Measurements from ENCODE around the gene SGCG.
"Not testable (repeated sequence)": the region's sequence is repeated elsewhere in the genome, so short reads cannot be mapped to it uniquely, and the experiment has no call there.

SGCG gene

DNA sequence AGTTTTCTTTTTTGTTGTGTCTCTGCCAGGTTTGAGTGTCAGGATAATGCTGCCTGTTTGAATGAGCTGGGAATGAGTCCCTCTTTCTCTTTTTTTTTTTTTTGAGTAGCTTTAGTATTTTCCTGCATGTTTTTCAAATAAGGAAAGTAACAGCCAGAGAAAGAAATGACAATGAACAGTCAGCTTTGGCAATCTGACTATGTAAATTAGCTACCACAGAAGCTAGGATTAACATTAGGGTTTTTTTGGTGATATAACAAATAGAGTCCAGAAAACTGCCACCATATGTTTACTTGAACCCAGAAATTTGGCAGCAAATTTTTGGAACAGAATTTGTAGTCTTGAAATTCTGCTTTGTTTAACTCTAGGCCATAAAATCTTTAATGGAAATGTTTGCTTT, 50.5 kb downstream of the SGCG start:
- no peak for DNase-seq

DNA sequence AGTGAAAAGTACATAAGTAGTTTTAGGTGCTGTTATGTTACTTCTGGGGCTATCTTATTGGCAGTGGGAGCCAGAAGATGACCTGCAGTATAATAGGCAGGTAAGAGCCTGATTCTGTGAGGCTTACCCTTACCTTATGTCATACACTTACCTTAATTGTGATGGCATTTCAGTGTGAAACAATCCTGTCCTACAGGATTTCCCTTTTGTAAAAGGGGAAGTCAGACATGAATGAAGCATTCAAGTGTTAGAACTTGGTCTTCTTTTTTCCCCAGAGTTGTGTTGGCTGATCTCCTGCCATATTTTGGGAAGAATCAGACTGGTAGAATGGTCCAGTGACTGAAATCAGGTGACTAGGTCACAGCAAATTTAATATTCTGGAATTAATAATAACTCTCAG, 55.2 kb downstream of the SGCG start:
- DNase-seq = no peak

DNA sequence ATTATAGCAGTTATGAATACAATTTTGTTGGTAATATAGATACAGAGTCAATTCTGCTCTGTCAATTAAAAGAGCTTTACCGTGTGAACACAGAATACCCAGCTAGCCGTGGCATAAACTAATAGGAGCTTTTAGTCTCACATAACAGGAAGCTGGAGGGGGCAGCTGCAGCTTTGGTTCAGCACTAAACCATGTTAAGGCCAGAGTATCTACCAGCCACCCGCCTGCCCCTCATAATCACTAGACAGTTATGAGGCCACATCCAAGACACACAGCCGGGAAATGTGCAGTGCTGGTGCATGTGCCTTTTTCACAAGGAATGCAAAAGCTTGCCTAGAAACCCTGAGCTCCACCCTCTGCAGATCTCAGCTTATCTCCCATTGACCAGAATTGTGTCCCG, 62.3 kb downstream of the SGCG start:
- no peak for DNase-seq

DNA sequence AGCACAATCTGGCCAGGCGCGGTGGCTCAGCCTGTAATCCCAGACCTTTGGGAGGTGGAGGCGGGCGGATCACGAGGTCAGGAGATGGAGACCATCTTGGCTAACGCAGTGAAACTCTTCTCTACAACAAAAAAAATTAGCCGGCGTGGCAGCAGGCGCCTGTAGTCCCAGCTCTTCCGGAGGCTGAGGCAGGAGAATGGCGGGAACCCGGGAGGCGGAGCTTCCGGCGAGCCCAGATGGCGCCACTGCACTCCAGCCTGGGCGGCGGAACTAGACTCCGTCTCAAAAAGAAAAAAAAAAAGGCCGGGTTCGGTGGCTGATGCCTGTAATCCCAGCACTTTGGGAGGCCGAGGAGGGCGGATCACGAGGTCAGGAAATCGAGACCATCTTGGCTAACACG, 67.6 kb downstream of the SGCG start:
- not testable (repeated sequence) for DNase-seq

DNA sequence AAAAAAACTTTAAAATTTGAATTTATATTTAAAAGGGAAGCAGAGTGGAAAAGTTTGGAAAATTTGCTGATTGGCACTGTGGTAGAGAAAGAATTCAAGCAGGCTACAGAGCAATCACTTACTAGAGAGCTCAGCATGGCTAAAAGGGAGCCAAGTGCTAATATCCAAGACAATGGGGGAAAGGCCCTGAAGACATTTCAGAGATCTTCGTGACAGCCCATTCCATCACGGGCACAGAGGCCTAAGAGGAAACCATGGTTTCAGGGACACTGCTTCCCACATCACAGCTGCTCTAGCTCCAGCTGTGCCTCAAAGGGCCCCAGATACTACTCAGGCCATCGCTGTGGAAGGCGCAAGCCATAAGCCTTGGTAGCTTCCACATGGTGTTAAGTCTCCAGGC, 73.7 kb downstream of the SGCG start:
- no peak for DNase-seq

DNA sequence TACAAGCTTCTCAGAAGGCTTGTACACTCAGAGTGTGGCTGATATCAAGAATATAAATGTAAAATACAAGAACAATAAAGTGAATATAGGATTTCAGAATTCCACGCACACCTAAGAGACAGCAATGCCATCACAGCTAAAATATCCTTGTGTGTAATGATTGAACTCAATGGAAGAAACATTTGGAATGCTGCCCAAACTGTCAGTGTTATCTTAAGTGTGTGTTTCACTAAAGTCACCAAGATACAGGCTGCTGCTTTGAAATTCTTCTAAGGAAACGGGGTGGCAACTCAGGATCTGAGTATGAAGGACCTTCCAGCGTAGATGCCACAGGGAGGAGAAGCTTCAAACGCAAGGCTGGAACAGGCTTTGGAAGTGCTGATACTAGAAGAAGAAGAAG, 86.8 kb downstream of the SGCG start:
- DNase-seq = no peak

DNA sequence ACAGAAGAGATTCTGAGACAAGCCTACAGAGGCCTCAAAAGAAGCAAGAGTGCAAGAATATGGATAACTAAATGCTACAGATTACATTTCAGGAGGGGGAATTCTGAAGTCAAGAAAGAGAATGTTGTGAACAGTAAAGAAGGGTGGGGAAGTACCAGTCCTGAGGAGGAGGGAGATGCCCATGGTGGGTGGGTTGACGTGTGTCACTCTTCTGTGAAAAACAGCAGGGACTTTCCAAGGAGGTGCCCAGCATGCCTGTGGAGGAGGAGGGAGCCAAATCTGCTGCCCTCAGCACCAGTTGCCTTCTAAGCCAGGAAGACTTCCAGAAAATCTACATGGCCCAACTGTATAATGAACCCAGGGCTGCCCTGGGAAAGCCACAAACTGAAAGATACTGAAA, 87.7 kb downstream of the SGCG start:
- peak; percentile 38 for DNase-seq

DNA sequence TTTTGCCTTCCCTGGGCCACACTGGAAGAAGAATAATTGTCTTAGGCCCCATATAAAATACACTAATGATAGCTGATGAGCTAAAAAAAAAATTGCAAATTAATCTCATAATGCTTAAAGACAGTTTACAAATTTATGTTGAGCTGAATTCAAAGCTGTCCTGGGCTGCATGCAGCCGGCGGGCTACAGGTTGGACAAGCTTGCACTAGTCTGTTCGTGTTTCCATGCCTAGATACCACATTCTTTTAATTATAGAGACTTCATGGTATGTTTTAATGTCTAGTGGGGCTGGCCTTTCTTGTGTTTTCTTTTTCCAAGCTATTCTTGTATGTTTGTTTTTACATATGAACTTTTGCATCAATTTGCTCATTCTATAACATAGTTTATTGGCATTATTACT, 90.6 kb downstream of the SGCG start:
- DNase-seq = no peak

DNA sequence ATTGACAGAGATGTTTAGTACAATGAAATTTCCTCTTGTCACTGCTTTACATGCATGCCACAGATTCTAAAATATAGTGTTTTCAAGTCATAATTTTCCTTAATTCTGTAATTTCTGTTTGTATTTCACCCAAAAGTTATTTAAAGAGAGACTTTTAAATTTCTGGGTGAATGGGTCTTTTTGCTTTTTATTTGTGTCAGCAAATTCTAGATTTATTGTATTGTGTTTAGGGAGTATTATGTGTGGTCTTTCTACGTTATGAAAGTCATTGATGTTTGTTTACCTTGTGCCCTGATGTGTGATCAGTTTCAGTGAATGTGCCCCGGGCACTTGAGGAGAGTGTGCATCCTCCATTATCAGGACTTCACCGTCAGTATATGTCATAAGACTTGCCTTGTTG, 92.7 kb downstream of the SGCG start:
- DNase-seq = no peak

DNA sequence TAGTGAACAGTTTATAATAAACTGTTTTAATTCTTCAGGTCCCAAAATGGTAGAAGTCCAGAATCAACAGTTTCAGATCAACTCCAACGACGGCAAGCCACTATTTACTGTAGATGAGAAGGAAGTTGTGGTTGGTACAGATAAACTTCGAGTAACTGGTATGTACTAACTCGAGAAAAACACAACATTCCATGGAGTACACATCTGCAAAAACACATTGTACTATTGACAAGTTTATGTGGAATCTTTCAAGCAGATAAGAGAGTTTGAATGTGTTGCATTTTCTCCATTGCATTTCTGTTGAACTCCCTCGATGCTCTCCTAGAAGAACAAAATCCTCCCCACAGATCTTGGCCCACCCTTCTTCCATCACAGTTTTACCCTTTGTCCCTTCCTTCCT, 98.5 kb downstream of the SGCG start:
- no peak for DNase-seq

DNA sequence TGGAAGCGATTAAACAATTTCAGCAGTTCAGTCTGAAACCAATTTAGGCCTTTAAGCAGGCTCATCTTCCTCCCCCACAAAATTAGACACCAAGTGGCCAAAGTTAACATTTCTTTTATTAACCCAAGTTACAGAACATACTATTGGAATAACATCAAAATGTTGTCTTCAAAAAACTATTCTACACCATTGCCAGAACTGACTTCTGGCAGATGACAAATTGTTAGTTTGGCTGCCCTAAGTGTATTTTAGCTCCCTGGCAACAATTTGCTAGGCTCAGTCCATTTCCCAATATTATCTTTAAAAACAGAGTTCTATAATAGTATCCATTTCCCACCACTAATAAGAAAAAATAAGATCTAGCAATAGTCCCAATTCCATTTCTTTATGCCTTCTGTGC, 107.8 kb downstream of the SGCG start:
- no peak for DNase-seq

DNA sequence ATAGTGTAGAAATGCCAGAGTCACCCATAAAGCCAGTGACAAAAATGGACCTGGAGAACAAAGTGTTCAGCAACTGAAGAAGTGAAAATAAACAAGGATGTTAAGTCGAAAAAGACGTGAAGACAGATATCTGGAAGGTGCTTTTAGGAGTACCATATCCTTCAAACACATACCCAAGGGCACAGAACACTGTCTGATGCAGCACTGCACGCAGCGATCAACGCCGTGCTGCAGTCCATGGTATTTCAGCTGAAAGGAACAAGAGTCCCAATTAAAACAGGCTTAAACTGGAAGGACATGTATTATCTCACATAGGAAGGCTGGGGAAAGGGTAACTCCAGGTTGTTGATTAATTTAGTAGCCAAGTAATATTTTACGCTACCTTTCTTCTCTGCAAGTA, 108.2 kb downstream of the SGCG start:
- DNase-seq = no peak

DNA sequence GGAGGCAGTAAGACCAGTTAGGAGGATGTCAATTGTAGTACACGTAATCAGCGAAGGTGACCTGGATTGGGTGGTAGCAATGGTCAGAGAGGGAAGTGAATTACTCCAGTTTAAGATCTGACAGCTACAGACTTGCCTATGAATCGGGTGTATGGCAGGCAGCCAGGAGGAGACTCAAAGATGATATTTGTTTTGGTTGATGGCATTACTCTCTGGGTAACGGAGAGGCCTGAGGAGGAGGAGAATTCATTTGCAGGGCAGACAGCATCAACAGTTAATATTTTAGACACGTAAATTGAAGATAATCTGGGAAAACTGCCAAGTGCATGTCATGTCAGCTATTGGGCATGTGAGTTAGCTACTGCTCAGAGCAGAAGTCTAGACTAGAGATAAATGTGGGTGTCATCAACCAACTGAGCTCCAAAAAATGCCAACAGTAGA, 109.2 kb downstream of the SGCG start:
- no peak for DNase-seq

DNA sequence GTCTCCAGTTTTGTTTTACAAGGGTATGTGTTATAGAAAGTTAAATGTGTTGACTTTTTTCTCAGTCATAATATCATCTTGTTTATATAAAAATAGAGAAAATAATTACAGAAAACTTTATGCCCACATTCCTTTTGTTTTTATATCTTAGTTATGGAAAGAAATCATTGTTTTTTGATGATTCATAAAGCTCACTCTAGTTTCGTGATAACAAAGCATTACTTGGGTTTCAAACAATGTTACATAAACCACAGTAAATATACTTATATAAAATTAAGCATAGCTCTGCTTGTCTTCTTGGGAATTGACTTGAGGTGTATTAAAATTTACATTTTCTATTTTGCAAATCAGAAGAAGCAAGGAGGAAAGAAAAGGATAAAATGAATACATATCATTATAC, 111.8 kb downstream of the SGCG start:
- DNase-seq = no peak

DNA sequence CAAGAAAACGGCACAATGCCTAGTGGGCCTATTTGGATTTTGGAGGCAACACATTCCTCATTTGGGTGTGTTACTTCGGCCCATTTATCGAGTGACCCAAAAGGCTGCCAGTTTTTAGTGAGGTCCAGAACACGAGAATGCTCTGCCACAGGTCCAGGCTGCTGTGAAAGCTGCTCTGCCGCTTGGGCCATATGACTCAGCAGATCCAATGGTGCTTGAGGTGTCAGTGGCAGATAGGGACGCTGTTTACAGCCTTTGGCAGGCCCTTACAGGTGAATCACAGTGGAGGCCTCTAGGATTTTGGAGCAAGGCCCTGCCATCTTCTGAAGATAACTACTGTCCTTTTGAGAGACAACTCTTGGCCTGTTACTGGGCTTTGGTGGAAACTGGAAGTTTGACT, 134.1 kb downstream of the SGCG start:
- not testable (repeated sequence) for DNase-seq

DNA sequence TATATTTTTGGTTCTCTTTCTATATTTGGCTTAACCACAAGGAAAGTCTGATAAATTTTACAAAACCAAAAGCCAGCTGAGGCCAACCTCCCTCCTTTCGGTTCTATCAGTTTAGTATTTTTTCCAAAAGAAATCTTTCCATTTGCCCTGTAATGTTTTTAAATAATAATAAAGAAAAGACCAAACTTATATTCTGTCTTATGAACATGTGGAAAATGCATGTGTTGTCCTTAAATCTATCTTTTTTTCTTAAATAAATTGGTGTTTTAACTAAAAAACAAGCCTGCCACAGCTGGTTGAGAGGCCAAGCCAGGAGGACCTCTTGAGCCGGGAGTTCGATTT, 139.1 kb downstream of the SGCG start:
- DNase-seq = no peak

DNA sequence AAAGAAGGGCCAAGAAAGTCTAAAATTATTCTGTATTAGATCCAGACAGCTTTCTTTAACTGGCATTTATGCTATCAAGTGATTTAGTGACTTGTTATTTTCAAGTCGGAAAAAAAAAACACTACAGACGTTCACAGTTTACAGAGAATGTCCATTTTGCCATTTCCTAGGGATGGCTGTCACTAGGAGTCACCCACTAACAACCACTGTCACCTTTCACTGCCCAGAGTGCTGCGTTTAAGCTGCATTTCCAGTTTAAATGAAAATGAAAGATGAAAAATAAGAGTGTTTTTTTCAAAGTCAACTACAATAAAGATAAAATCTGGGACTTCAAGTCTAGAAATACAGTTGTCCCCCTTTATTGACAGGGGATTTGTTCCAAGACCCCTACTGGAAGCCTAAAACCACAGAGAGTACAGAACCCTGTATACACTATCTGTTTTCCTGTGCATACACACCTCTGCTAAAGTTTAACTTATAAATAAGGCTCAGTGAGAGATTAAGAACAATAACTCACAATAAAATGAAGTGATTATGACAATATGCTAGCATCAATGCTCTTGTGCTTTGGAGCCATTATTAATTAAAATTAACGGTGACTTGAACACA, 140.3 kb downstream of the SGCG start:
- DNase-seq = no peak

DNA sequence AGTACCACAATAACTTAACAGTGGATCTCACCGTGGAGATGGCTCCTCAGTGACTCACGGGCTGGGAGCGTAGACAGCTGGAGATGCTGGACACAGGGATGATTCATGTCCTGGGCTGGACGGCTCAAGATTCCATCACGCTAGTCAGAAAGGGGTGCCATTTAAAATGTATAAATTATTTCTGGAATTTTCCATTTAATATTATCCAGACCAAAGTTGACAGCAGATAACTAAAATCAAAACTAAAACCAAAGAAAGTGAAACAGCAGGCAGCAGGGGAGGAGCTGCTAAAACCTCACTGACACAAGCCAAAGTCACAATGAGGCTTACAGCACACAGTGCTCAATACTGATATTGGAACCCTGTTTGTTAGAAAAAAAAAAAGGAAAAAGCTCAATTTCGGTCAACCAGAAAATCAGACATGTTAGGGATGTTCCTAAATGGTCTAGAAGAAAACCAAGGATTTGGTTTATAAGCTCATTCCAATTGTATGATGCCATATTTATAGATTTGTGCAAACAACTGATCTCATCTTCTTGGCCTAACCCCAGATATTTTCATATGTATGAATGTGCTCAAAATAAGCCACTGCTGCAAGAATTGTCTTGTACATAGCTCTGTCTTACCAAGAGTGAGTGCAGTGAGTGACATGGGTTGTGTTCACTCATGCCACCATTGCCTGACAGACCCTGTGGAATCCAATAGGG, 140.9 kb downstream of the SGCG start:
- DNase-seq = no peak

DNA sequence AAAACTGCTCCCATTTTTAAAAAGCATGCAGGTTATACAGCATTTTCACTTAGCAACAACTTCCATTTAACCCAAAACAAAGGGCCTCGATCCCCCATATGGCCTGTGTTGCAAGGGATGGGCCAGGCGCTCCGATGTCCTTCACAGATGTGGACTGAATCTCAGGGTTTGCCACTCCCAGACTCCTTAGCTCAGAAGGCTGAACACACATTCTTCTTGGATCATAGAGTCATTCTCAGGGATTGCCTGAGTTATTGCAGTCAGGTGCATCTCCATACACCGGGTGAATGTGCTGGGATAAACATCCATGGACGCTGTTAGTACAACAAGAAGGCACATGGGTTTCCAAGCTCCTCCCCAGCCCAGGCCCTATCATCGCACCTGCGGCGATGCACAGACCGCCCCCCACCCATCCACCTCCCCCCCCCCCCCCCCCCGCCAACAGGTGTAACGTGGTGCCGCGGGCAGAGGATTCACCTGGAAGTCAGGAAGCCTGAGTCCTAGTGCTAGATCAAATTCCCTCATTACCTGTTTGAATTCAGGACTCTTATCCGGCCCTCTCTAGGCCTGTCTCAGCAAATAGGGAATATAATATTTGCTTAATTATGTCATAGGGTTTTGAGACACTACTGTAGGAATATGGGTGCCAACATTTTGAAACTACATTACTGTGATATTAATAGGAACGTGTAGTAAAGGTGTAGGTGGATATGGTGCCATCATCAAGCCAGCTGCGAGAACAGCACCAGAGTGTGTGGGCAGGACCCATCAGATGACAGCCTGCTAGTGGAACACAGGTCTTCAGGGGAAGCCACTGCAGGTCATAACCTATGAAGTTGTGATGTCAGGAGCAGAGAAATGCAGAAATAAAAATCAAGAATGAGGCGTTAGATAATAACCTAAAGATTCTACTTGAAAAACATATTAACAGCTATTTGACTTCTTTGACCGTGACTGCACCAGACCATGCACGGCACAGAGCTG, 141.9 kb downstream of the SGCG start:
- no peak for DNase-seq

DNA sequence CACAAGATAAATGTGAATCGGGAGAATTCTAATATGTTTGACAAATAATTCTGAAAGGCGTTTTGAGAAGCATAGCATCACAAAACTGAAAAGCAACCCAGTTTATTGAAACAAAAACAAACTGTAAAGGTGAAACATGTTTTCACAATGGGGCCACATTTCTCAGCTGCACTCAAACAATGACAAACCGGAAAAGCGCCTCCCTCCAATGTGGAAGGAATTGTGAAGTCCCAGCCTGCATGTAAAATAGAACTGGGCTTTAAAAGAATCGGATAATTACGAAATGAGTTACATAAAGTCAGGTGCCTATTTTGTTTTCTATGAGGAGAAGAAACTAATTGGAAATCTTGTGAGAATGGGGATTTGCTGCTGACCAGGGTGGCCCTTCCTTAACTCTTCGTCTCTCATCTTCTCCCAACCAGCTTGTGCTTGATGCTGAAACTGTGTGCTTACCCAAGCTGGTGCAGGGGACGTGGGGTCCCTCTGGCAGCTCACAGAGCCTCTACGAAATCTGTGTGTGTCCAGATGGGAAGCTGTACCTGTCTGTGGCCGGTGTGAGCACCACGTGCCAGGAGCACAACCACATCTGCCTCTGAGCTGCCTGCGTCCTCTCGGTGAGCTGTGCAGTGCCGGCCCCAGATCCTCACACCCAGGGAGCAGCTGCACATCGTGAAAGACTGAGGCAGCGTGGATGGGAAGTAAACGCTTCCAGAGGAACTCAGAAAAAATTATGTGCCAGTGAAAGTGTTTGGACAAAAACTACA, 143.3 kb downstream of the SGCG start:
- DNase-seq = no peak

DNA sequence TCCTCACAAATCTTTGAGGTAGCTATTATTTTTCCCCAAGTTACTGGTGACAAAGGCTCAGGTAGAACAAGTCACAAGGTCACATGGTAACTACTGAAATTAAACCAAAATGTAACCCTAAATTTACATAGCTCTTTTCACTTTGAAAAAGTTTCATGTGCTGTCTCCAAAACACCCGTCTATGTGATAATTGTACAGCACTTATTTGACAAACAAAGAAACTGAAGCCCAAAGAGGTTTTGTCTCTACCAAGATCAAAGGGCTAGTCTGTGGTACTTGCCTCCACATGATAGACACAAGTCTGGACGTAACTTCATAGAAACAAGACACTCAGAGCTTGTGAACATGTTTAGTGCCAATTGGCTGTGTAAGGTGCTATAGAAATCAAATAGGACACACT, 144.4 kb downstream of the SGCG start:
- DNase-seq = no peak

DNA sequence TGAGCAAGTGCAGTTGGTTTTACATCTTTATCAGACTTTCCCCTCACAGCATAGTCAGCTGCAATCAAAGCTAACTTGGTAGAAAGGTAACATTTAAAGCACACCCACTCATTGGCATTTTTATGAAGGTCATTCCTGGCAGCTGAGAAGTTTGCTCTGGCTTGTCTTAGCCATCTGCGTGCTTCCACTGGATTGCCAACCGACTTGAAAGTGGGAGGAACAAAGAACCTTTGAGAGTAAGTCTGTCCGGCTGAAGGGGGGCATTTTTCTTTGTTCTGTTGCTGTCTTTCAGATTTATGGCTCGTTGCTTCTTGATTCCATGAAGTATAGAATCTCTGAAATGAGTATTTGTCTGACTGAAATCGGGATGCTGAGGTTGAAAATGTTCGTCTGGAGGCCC, 149.6 kb downstream of the SGCG start:
- no peak for DNase-seq

DNA sequence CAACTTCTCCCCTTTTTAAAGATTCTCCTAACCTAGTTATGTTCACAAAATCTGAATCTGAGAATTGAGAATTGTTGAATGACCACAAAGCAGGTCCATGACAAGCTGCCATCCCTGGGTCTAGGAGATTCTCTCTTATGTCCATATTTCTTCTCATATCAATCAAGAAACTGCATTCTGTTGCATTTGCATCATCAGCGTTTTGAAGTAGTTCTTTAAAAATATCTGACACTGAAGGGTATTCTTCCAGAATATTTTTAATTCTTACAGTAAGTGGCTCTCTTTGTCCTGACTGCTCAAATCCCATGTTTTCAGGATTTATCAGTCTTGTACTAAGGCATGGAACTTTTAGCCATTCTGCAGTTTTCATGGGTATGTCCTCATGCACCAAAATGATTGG, 158.4 kb downstream of the SGCG start:
- no peak for DNase-seq

Measured in stimulated activated CD8-positive, alpha-beta memory T cell treated with anti-CD3 and anti-CD28 coated beads, Interleukin-4, amount 100 ng/mL, for 48 hours (primary cell).